CMK (cell line): ENCODE data around the gene PET100.

Experiments used
- DNase-seq: peaks from one replicate; pipeline ENCODE4 v3.0.0-alpha.2; 2010; ENCODE audit warnings: low read depth

Gene PET100

GRCh38 chr19:7629347-7630054, at the start of gene PET100, which contains the start of gene XAB2:
Gene PET100 (plus strand): TSS chr19:7629793. CDS start chr19:7629834, 41 bp downstream.
Gene XAB2 (minus strand): TSS chr19:7629545. CDS start chr19:7629527, 18 bp downstream.
- peak; percentile 96 for DNase-seq

- DNase-seq, result no peak
Measured at GRCh38 chr19:7582446-7582845, 47.1 kb upstream of the PET100 start.

- DNase-seq, result no peak
Measured at GRCh38 chr19:7589822-7590221, 39.8 kb upstream of the PET100 start.

GRCh38 chr19:7590256-7590655, 39.3 kb upstream of the PET100 start:
- DNase-seq, result no peak

- peak; percentile 22 for DNase-seq
Measured at GRCh38 chr19:7595466-7596133, 34.0 kb upstream of the PET100 start, which contains the start of gene CAMSAP3. Gene CAMSAP3 (plus strand): TSS chr19:7595863. CDS start chr19:7596003, 140 bp downstream.

- DNase-seq, result no peak
Measured at GRCh38 chr19:7596211-7596937, 33.2 kb upstream of the PET100 start.

GRCh38 chr19:7597689-7598088, 31.9 kb upstream of the PET100 start:
- no peak for DNase-seq

GRCh38 chr19:7598180-7598579, 31.4 kb upstream of the PET100 start:
- DNase-seq, result no peak

GRCh38 chr19:7600721-7601120, 28.9 kb upstream of the PET100 start:
- DNase-seq, result no peak

- DNase-seq, result no peak
Measured at GRCh38 chr19:7602240-7602934, 27.2 kb upstream of the PET100 start.

- no peak for DNase-seq
Measured at GRCh38 chr19:7602935-7603497, 26.6 kb upstream of the PET100 start.

- DNase-seq, result no peak
Measured at GRCh38 chr19:7603919-7604318, 25.7 kb upstream of the PET100 start.

GRCh38 chr19:7605490-7606222, 23.9 kb upstream of the PET100 start:
- peak; percentile 99 for DNase-seq

- no peak for DNase-seq
Measured at GRCh38 chr19:7606289-7606688, 23.3 kb upstream of the PET100 start.

- no peak for DNase-seq
Measured at GRCh38 chr19:7607212-7607873, 22.2 kb upstream of the PET100 start.

GRCh38 chr19:7607874-7608560, 21.6 kb upstream of the PET100 start:
- DNase-seq, result no peak

- DNase-seq, result no peak
Measured at GRCh38 chr19:7610491-7611240, 18.9 kb upstream of the PET100 start.

- DNase-seq, result no peak
Measured at GRCh38 chr19:7611541-7612279, 17.9 kb upstream of the PET100 start.
